Spleen (tissue), 7 donors: ENCODE results near the gene BAHD1.

Experiments
- POLR2A ChIP-seq, 3 donors: fragments of 450-650 bp; IDR thresholded peaks; one replicate each; pipeline ENCODE4 v1.5.1; 2017; ENCODE audit warnings: antibody characterized with exemption in 3 of 3, mild to moderate bottlenecking in 1 of 3
- POLR2AphosphoS5 ChIP-seq, 3 donors: sonication (generic); formaldehyde crosslinking; IDR thresholded peaks; one replicate each; pipeline ENCODE4 v1.5.1; 2017; ENCODE audit warnings: antibody characterized with exemption in 3 of 3
- TF ChIP-seq, protein P1 (sequence below), 11 experiments: fragments of 200-600 bp in 7 of 11; fragments of 450-650 bp in 4 of 11; sonication (generic) in 4 of 11; IDR thresholded peaks in 8 of 11; conservative IDR thresholded peaks in 3 of 11; 1 replicate in 7 of 11; 2 replicates in 4 of 11; pipeline versions ENCODE4 v1.4.0 to v1.8.0; 2016 to 2021; ENCODE audit warnings: antibody characterized with exemption in 11 of 11, inconsistent platforms in 4 of 11, mild to moderate bottlenecking in 1 of 11
- donor health status: DM: no; HTN: no; CAD: no; lungs with moderate emphysema.
- donor health status: DM: no; HTN: no; CAD: no.
- donor health status: DM: no; HTN: no; CAD: no.

DNA sequence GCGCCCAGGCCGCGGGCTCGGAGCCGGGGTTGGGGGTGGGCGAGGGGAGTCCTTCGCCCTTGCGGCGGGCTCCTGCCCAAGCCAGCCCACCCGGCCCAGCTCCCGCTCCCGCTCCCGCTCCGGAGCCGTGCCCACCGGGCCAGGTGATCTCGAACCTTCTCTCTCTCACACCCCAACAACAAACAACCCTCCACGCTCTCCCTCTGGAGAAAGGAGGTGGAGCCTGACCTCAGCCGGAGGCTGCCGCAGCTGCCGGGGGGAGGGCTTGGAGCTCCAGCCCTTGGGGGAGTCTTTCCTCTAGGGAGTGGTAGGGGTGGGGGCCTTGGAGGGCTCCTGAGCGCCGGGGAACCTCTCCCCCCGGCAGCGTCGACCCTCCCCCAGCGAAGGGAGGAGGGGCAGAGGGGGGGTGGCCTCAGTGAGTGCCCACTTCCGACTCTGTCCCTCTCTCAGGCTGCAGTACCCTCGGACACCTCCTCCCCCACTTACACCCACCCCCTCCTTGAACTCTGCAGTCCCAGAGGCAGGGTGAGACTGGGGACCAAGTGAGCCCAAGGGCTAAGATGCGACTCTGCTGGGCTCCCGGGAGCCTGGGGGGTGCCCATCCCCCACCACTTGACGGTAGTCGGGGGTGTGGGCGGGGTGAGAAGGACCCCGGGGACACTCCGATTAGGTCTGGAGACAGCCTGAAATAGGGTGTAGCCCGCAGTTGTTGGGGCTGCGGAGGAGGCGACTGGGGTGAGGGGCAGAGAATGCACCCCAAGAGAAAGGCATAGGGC lies 4.4 kb upstream of the BAHD1 start:
- TF ChIP-seq, protein P1, sequence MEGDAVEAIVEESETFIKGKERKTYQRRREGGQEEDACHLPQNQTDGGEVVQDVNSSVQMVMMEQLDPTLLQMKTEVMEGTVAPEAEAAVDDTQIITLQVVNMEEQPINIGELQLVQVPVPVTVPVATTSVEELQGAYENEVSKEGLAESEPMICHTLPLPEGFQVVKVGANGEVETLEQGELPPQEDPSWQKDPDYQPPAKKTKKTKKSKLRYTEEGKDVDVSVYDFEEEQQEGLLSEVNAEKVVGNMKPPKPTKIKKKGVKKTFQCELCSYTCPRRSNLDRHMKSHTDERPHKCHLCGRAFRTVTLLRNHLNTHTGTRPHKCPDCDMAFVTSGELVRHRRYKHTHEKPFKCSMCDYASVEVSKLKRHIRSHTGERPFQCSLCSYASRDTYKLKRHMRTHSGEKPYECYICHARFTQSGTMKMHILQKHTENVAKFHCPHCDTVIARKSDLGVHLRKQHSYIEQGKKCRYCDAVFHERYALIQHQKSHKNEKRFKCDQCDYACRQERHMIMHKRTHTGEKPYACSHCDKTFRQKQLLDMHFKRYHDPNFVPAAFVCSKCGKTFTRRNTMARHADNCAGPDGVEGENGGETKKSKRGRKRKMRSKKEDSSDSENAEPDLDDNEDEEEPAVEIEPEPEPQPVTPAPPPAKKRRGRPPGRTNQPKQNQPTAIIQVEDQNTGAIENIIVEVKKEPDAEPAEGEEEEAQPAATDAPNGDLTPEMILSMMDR (IDR thresholded peaks at IDR 0.05 in 8 of 11, conservative IDR thresholded peaks at IDR 0.05 in 3 of 11), result no peak
- TF ChIP-seq POLR2A (IDR thresholded peaks at IDR 0.05), result no peak
- no peak for TF ChIP-seq POLR2AphosphoS5 (IDR thresholded peaks at IDR 0.05)
